HepG2 (cell line): Measurements from ENCODE around the gene PRCP. TPM values are rescaled to one million over a fixed set of nuclear protein-coding genes. Genes with fewer than 3 reads are reported as not detected.
A peak's percentile ranks its signal among the peaks of the same experiment; 100 is the strongest.

Experiments used
- ARNTL ChIP-seq: sonication (generic); formaldehyde crosslinking; IDR thresholded peaks from 2 replicates; pipeline ENCODE4 v1.4.0; 2020; ENCODE audit warnings: mild to moderate bottlenecking, missing genetic modification reagents
- ATF2 ChIP-seq: sonication (generic); formaldehyde crosslinking; IDR thresholded peaks from 2 replicates; pipeline ENCODE4 v1.4.0; 2020; ENCODE audit warnings: missing genetic modification reagents
- CERS6 ChIP-seq: sonication (generic); formaldehyde crosslinking; IDR thresholded peaks from 2 replicates; pipeline ENCODE4 v1.5.0; 2020; ENCODE audit warnings: missing genetic modification reagents
- CHCHD3 ChIP-seq: sonication (generic); formaldehyde crosslinking; IDR thresholded peaks from 2 replicates; pipeline ENCODE4 v1.8.0; 2022; ENCODE audit warnings: mild to moderate bottlenecking, missing genetic modification reagents, moderate library complexity
- CHD2 ChIP-seq: IDR thresholded peaks from 2 replicates; pipeline ENCODE4 v1.6.1; 2011; ENCODE audit warnings: low read depth, low read length, improper control_type of control experiment
- FOXC1 ChIP-seq: sonication (generic); formaldehyde crosslinking; IDR thresholded peaks from 2 replicates; pipeline ENCODE4 v1.8.0; 2022; ENCODE audit warnings: mild to moderate bottlenecking, missing genetic modification reagents, borderline replicate concordance
- GPN1 ChIP-seq: sonication (generic); formaldehyde crosslinking; IDR thresholded peaks from 2 replicates; pipeline ENCODE4 v1.5.1; 2020; ENCODE audit warnings: missing genetic modification reagents, borderline replicate concordance
- IRF2 ChIP-seq: IDR thresholded peaks from 2 replicates; pipeline ENCODE4 v1.6.1; 2018; ENCODE audit warnings: missing genetic modification reagents, missing compliant biosample characterization
- JARID2 ChIP-seq: sonication (generic); formaldehyde crosslinking; IDR thresholded peaks from 2 replicates; pipeline ENCODE4 v1.8.1; 2023; ENCODE audit warnings: missing genetic modification reagents, inconsistent platforms; ENCODE audit not compliant: insufficient replicate concordance
- KDM2A ChIP-seq: sonication (generic); formaldehyde crosslinking; IDR thresholded peaks from 2 replicates; pipeline ENCODE4 v1.4.0; 2020; ENCODE audit warnings: low read depth, missing genetic modification reagents, borderline replicate concordance
- REPIN1 ChIP-seq: sonication (generic); formaldehyde crosslinking; IDR thresholded peaks from 2 replicates; pipeline ENCODE4 v1.8.0; 2022; ENCODE audit warnings: missing genetic modification reagents, low read depth, mild to moderate bottlenecking, borderline replicate concordance
- SMC3 ChIP-seq: IDR thresholded peaks from 2 replicates; pipeline ENCODE4 v1.6.1; 2011; ENCODE audit warnings: low read length, improper control_type of control experiment
- SRSF9 ChIP-seq: fragments of 200-400 bp; formaldehyde crosslinking; IDR thresholded peaks from 2 replicates; pipeline ENCODE4 v1.6.1; 2018; ENCODE audit warnings: borderline replicate concordance, mild to moderate bottlenecking, low read depth, low read length; ENCODE audit not compliant: insufficient read depth, poor library complexity, severe bottlenecking
- TBP ChIP-seq: sonication (generic); formaldehyde crosslinking; IDR thresholded peaks from 2 replicates; pipeline ENCODE4 v1.5.0; 2020; ENCODE audit warnings: missing genetic modification reagents
- TBX2 ChIP-seq: sonication (generic); formaldehyde crosslinking; IDR thresholded peaks from 2 replicates; pipeline ENCODE4 v1.5.0; 2020; ENCODE audit warnings: missing genetic modification reagents, mild to moderate bottlenecking, borderline replicate concordance
- TOPORS ChIP-seq: sonication (generic); formaldehyde crosslinking; IDR thresholded peaks from 2 replicates; pipeline ENCODE4 v1.8.0; 2023; ENCODE audit warnings: mild to moderate bottlenecking, missing genetic modification reagents
- ZBTB38 ChIP-seq: sonication (generic); formaldehyde crosslinking; IDR thresholded peaks from 2 replicates; pipeline ENCODE4 v1.5.1; 2020; ENCODE audit warnings: mild to moderate bottlenecking, missing genetic modification reagents
- ZBTB49 ChIP-seq: sonication (generic); formaldehyde crosslinking; IDR thresholded peaks from 2 replicates; pipeline ENCODE4 v1.4.0; 2020; ENCODE audit warnings: missing genetic modification reagents, borderline replicate concordance
- ZFP62 ChIP-seq: sonication (generic); formaldehyde crosslinking; IDR thresholded peaks from 2 replicates; pipeline ENCODE4 v1.4.0; 2020; ENCODE audit warnings: missing genetic modification reagents
- ZNF275 ChIP-seq: sonication (generic); formaldehyde crosslinking; IDR thresholded peaks from 2 replicates; pipeline ENCODE4 v1.8.0; 2022; ENCODE audit warnings: missing genetic modification reagents, mild to moderate bottlenecking, inconsistent platforms, borderline replicate concordance
- ZNF687 ChIP-seq: sonication (generic); formaldehyde crosslinking; IDR thresholded peaks from 2 replicates; pipeline ENCODE4 v1.5.1; 2020; ENCODE audit warnings: mild to moderate bottlenecking, missing genetic modification reagents, moderate library complexity
- polyA plus RNA-seq, 8 experiments: library from polyadenylated mRNA; depleted of rRNA in 3 of 8; stranded (reverse) in 7 of 8; unstranded in 1 of 8; fragments of >200 nt; fragmentation: Illumina TruSeq in 4 of 8; extraction: Trizol in 4 of 8; gene quantifications; 2 replicates each; pipeline versions ENCODE4 v1.2.1 to v1.2.3, GENCODE V29; 2011 to 2016; ENCODE audit warnings: low read depth in 4 of 8, missing spikeins in 1 of 8, mixed read lengths in 1 of 8; ENCODE audit not compliant: insufficient read depth in 1 of 8
- total RNA-seq, 5 experiments: library from RNA; depleted of rRNA; stranded (reverse); fragments of >200 nt; fragmentation: Illumina TruSeq; extraction: Trizol; gene quantifications; 2 replicates each; pipeline ENCODE4 v1.2.3, GENCODE V29; 2016; ENCODE audit warnings: low read depth in 1 of 5

The PRCP gene
- total and polyA plus RNA-seq, 2 of the 13 experiments (the other 11 are each of a cell fraction or from before 2014, with no cell fraction given): 84.2 to 105 TPM

GRCh38 chr11:82945682-82946081 is 45.5 kb upstream of the PRCP start (continued):
- TF ChIP-seq CERS6: no peak
- no peak for TF ChIP-seq CHD2
- no peak for TF ChIP-seq ATF2
- no peak for TF ChIP-seq ZFP62 (CRISPR knock-in tag)
- TF ChIP-seq REPIN1 (CRISPR knock-in tag): no peak
- no peak for TF ChIP-seq ZBTB38 (CRISPR knock-in tag)
- no peak for TF ChIP-seq ARNTL (CRISPR knock-in tag)
- no peak for TF ChIP-seq SRSF9
- TF ChIP-seq ZBTB49 (CRISPR knock-in tag): no peak
- no peak for TF ChIP-seq ZNF275 (CRISPR knock-in tag)
- TF ChIP-seq KDM2A (CRISPR knock-in tag): no peak; the same call in 1 of the 2 replicates
- no peak for TF ChIP-seq GPN1 (CRISPR knock-in tag)
- TF ChIP-seq FOXC1 (CRISPR knock-in tag): no peak
- TF ChIP-seq CHCHD3 (CRISPR knock-in tag): no peak
- TF ChIP-seq TOPORS: no peak
- TF ChIP-seq TBX2 (CRISPR knock-in tag): no peak; the same call in 1 of the 2 replicates
- no peak for TF ChIP-seq JARID2 (CRISPR knock-in tag)
- peak; percentile 72 for TF ChIP-seq ZNF687 (CRISPR knock-in tag)
- no peak for TF ChIP-seq IRF2
- TF ChIP-seq SMC3: no peak
- TF ChIP-seq TBP: no peak
